ENCODE results near the gene JAKMIP1.

JAKMIP1 gene

GRCh38 chr4:6200011-6200921 is at the start of gene JAKMIP1:
Gene JAKMIP1, minus strand, starts transcription at chr4:6200549. Its CDS starts 87,699 bp downstream, at chr4:6112850.
- peak; percentile 96 for DNase-seq

GRCh38 chr4:6248394-6248793 is 48.0 kb upstream of the JAKMIP1 start:
- DNase-seq, result no peak

- DNase-seq, result no peak
Observed at GRCh38 chr4:6246170-6246634, 45.9 kb upstream of the JAKMIP1 start.

GRCh38 chr4:6245246-6246169 is 45.2 kb upstream of the JAKMIP1 start:
- no peak for DNase-seq

GRCh38 chr4:6242271-6243029 is 42.1 kb upstream of the JAKMIP1 start:
- DNase-seq, result peak; percentile 56

- DNase-seq, result peak; percentile 48
Observed at GRCh38 chr4:6241062-6241845, 40.9 kb upstream of the JAKMIP1 start.

- DNase-seq, result peak; percentile 45
Observed at GRCh38 chr4:6239968-6240367, 39.6 kb upstream of the JAKMIP1 start.

- peak; percentile 55 for DNase-seq
Observed at GRCh38 chr4:6239486-6239885, 39.1 kb upstream of the JAKMIP1 start.

- DNase-seq, result peak; percentile 31
Observed at GRCh38 chr4:6236816-6237390, 36.6 kb upstream of the JAKMIP1 start.

GRCh38 chr4:6235901-6236640 is 35.7 kb upstream of the JAKMIP1 start:
- DNase-seq, result no peak

- DNase-seq, result no peak
Observed at GRCh38 chr4:6235012-6235411, 34.7 kb upstream of the JAKMIP1 start.

- DNase-seq, result no peak
Observed at GRCh38 chr4:6233929-6234328, 33.6 kb upstream of the JAKMIP1 start.

- no peak for DNase-seq
Observed at GRCh38 chr4:6232836-6233785, 32.8 kb upstream of the JAKMIP1 start.

- no peak for DNase-seq
Observed at GRCh38 chr4:6231663-6232165, 31.4 kb upstream of the JAKMIP1 start.

- DNase-seq, result no peak
Observed at GRCh38 chr4:6230827-6231662, 30.7 kb upstream of the JAKMIP1 start.

- no peak for DNase-seq
Observed at GRCh38 chr4:6230502-6230785, 30.1 kb upstream of the JAKMIP1 start.

- no peak for DNase-seq
Observed at GRCh38 chr4:6229671-6230501, 29.5 kb upstream of the JAKMIP1 start.

GRCh38 chr4:6229095-6229494 is 28.7 kb upstream of the JAKMIP1 start:
- DNase-seq, result no peak
